DOHH2 (cell line): ENCODE results near the gene IWS1.

ENCODE experiments used
- H3F3A ChIP-seq: fragments of 200-600 bp; sonication (generic), shearing (Covaris generic); 2 replicates; pipeline ENCODE4 v1.6.0; 2016; ENCODE audit warnings: antibody characterized with exemption, mild to moderate bottlenecking; ENCODE audit not compliant: control insufficient read depth, insufficient read depth
- H3K27ac ChIP-seq: fragments of 200-600 bp; sonication (generic); 2 replicates; pipeline ENCODE4 v1.5.1; 2014; ENCODE audit warnings: low read depth, mild to moderate bottlenecking, low read length, moderate library complexity
- H3K27me3 ChIP-seq: fragments of 200-600 bp; sonication (generic); 2 replicates; pipeline ENCODE4 v1.6.1; 2014; ENCODE audit warnings: mild to moderate bottlenecking, low read length, mixed read lengths; ENCODE audit not compliant: control insufficient read depth
- H3K36me3 ChIP-seq: fragments of 200-600 bp; sonication (generic); 2 replicates; pipeline ENCODE4 v1.6.1; 2014; ENCODE audit warnings: mild to moderate bottlenecking, low read length, moderate library complexity, mixed read lengths; ENCODE audit not compliant: control insufficient read depth
- H3K4me1 ChIP-seq: fragments of 200-600 bp; sonication (generic); 2 replicates; pipeline ENCODE4 v1.6.1; 2014; ENCODE audit warnings: mild to moderate bottlenecking, low read length, mixed read lengths; ENCODE audit not compliant: control insufficient read depth
- H3K4me2 ChIP-seq: fragments of 200-600 bp; sonication (generic); 2 replicates; pipeline ENCODE4 v1.6.0; 2014; ENCODE audit warnings: mild to moderate bottlenecking, low read length, moderate library complexity
- H3K4me3 ChIP-seq: fragments of 200-600 bp; sonication (generic); 2 replicates; pipeline ENCODE4 v1.5.1; 2014; ENCODE audit warnings: mild to moderate bottlenecking, low read length, mixed read lengths
- H3K79me2 ChIP-seq: fragments of 200-600 bp; sonication (generic); 2 replicates; pipeline ENCODE4 v1.6.1; 2014; ENCODE audit warnings: mild to moderate bottlenecking, low read length, mixed read lengths; ENCODE audit not compliant: control insufficient read depth
- H3K9me2 ChIP-seq: fragments of 200-600 bp; sonication (generic); replicated peaks from 2 replicates; pipeline ENCODE4 v1.6.1; 2014; ENCODE audit warnings: mild to moderate bottlenecking, low read length, mixed read lengths; ENCODE audit not compliant: control insufficient read depth
- H3K9me3 ChIP-seq: fragments of 200-600 bp; sonication (generic); 2 replicates; pipeline ENCODE4 v1.6.1; 2014; ENCODE audit warnings: antibody characterized with exemption, low read length, mixed read lengths; ENCODE audit not compliant: control insufficient read depth, insufficient read depth
- H4K20me1 ChIP-seq: fragments of 200-600 bp; sonication (generic); 2 replicates; pipeline ENCODE4 v1.6.0; 2014; ENCODE audit warnings: low read depth, mild to moderate bottlenecking, antibody characterized with exemption, low read length, moderate library complexity; ENCODE audit not compliant: control insufficient read depth, insufficient read depth
- CTCF ChIP-seq: fragments of 200-600 bp; sonication (generic); IDR thresholded peaks from one replicate; pipeline ENCODE4 v1.5.1; 2014; ENCODE audit warnings: antibody characterized with exemption, mild to moderate bottlenecking, low read depth, low read length; ENCODE audit not compliant: poor library complexity, severe bottlenecking
- EZH2phosphoT487 ChIP-seq: fragments of 200-600 bp; sonication (generic); IDR thresholded peaks from 2 replicates; pipeline ENCODE4 v1.6.1; 2017; ENCODE audit warnings: borderline replicate concordance, mild to moderate bottlenecking, antibody characterized with exemption, low read length, moderate library complexity, mixed read lengths

The IWS1 gene

GRCh38 chr2:127463155-127463991 lies 62.9 kb downstream of the IWS1 start:
- Histone ChIP-seq H3K27ac (no peak overlapping the region), H3K4me1 (no peaks in the 10 kb centered on the region), H3K79me2 (no peaks in the 10 kb centered on the region), H3K4me2 (no peak overlapping the region), H3K27me3 (no peaks in the 10 kb centered on the region), H3K9me3 (no peaks in the 10 kb centered on the region), H3K4me3 (no peak overlapping the region), H3K36me3 (no peaks in the 10 kb centered on the region), H3F3A (no peaks in the 10 kb centered on the region), H3K9me2 (no peaks in the 10 kb centered on the region), H4K20me1 (no peaks in the 10 kb centered on the region)
- TF ChIP-seq CTCF (no peak), EZH2phosphoT487 (no peak)

- no peak for TF ChIP-seq EZH2phosphoT487
- H3K27ac ChIP-seq: no peak overlapping the region
Measured at GRCh38 chr2:127462461-127462860, 63.8 kb downstream of the IWS1 start.

GRCh38 chr2:127456960-127457359 lies 69.3 kb downstream of the IWS1 start:
- H3K27ac ChIP-seq: no peak overlapping the region
- no peaks in the 10 kb centered on the region for H3K9me3 ChIP-seq
- H3K36me3 ChIP-seq: no peaks in the 10 kb centered on the region
- no peaks in the 10 kb centered on the region for H3K9me2 ChIP-seq
- H3K4me1 ChIP-seq: no peaks in the 10 kb centered on the region
- no peak overlapping the region for H3K4me2 ChIP-seq
- no peaks in the 10 kb centered on the region for H3K27me3 ChIP-seq
- no peaks in the 10 kb centered on the region for H3F3A ChIP-seq
- H3K79me2 ChIP-seq: no peaks in the 10 kb centered on the region
- no peaks in the 10 kb centered on the region for H4K20me1 ChIP-seq
- H3K4me3 ChIP-seq: no peak overlapping the region
- TF ChIP-seq EZH2phosphoT487: no peak
- TF ChIP-seq CTCF: no peak

More at GRCh38 chr2:127462461-127462860, 63.8 kb downstream of the IWS1 start:
- H3K4me2 ChIP-seq: no peak overlapping the region
- no peaks in the 10 kb centered on the region for H3K27me3 ChIP-seq
- no peaks in the 10 kb centered on the region for H3K36me3 ChIP-seq
- no peaks in the 10 kb centered on the region for H3K9me2 ChIP-seq
- H3K79me2 ChIP-seq: no peaks in the 10 kb centered on the region
- no peaks in the 10 kb centered on the region for H3K9me3 ChIP-seq
- H3K4me1 ChIP-seq: no peaks in the 10 kb centered on the region
- no peaks in the 10 kb centered on the region for H4K20me1 ChIP-seq
- H3F3A ChIP-seq: no peaks in the 10 kb centered on the region
- no peak overlapping the region for H3K4me3 ChIP-seq
